Ureter (tissue), 1 donor: ENCODE measurements around the gene C2orf92. TPM values are rescaled to one million over a fixed set of nuclear protein-coding genes. Genes with fewer than 3 reads are reported as not detected.
"Not testable (repeated sequence)": the region's sequence is repeated elsewhere in the genome, so short reads cannot be mapped to it uniquely, and the experiment has no call there.

ENCODE experiments used
- DNase-seq: peaks from one replicate; pipeline ENCODE4 v3.0.0-alpha.2; 2020; ENCODE audit warnings: low spot score
- total RNA-seq: library from RNA; stranded (reverse); gene quantifications from one replicate; pipeline ENCODE4 v1.2.4, GENCODE V29; 2023
- donor health status: DM: yes; HTN: yes; CAD: no.

Gene C2orf92
- total RNA-seq, 1 donor from 2014 or later = 9.2 TPM

- no peak for DNase-seq
Observed at GRCh38 chr2:97660044-97660774, 9.3 kb upstream of the C2orf92 start.

GRCh38 chr2:97660775-97661389 lies 8.6 kb upstream of the C2orf92 start:
- no peak for DNase-seq

- no peak for DNase-seq
Observed at GRCh38 chr2:97661927-97662326, 7.6 kb upstream of the C2orf92 start.

GRCh38 chr2:97662386-97662894 lies 7.1 kb upstream of the C2orf92 start:
- DNase-seq = no peak

- peak; percentile 70 for DNase-seq
Observed at GRCh38 chr2:97662895-97663625, 6.5 kb upstream of the C2orf92 start.

- DNase-seq = no peak
Observed at GRCh38 chr2:97663626-97663961, 5.9 kb upstream of the C2orf92 start.

- peak; percentile 98 for DNase-seq
Observed at GRCh38 chr2:97663962-97664635, 5.4 kb upstream of the C2orf92 start, which contains the start of gene ACTR1B. Gene ACTR1B, minus strand, starts transcription at chr2:97664044. Its CDS starts 154 bp downstream, at chr2:97663890.

GRCh38 chr2:97664636-97664970 lies 4.9 kb upstream of the C2orf92 start:
- DNase-seq = no peak

GRCh38 chr2:97670471-97670870 lies 958 bp downstream of the C2orf92 start:
- no peak for DNase-seq

GRCh38 chr2:97671526-97671925 lies 2.0 kb downstream of the C2orf92 start:
- no peak for DNase-seq

GRCh38 chr2:97672606-97673140 lies 3.2 kb downstream of the C2orf92 start:
- DNase-seq = not testable (repeated sequence)

- DNase-seq = no peak
Observed at GRCh38 chr2:97673182-97673914, 3.8 kb downstream of the C2orf92 start.

GRCh38 chr2:97673915-97674283 lies 4.4 kb downstream of the C2orf92 start:
- DNase-seq = no peak

GRCh38 chr2:97675430-97676113 lies 6.1 kb downstream of the C2orf92 start:
- no peak for DNase-seq

- DNase-seq = no peak
Observed at GRCh38 chr2:97676620-97677019, 7.1 kb downstream of the C2orf92 start.

GRCh38 chr2:97677480-97677879 lies 8.0 kb downstream of the C2orf92 start:
- DNase-seq = no peak

GRCh38 chr2:97678298-97678697 lies 8.8 kb downstream of the C2orf92 start:
- no peak for DNase-seq

GRCh38 chr2:97687235-97687634 lies 17.7 kb downstream of the C2orf92 start:
- DNase-seq = not testable (repeated sequence)

- DNase-seq = no peak
Observed at GRCh38 chr2:97688062-97688827, 18.7 kb downstream of the C2orf92 start.

GRCh38 chr2:97691166-97691565 lies 21.7 kb downstream of the C2orf92 start:
- DNase-seq = no peak
